Measurements from ENCODE around the gene FAM25A.

FAM25A gene

DNA sequence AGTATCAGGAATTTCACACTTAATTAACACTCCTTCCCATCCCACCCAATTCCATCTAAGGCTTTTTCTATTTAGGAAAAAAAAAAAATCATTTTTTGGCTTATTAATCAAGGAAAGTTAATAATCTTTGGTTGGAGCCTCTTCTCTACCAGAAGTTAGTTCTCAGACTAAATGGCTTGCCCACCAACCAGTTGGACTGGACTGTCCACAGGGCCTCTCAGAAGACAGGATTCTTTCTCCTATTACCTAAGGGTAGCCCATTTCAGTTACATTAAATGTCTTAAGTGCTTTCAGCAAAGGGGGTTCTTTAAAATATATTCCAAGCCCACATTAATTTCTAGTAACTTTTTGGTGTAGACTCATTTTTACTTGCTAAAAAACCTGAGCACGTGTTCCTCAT lies 39.3 kb downstream of the FAM25A start:
- DNase-seq: no peak

DNA sequence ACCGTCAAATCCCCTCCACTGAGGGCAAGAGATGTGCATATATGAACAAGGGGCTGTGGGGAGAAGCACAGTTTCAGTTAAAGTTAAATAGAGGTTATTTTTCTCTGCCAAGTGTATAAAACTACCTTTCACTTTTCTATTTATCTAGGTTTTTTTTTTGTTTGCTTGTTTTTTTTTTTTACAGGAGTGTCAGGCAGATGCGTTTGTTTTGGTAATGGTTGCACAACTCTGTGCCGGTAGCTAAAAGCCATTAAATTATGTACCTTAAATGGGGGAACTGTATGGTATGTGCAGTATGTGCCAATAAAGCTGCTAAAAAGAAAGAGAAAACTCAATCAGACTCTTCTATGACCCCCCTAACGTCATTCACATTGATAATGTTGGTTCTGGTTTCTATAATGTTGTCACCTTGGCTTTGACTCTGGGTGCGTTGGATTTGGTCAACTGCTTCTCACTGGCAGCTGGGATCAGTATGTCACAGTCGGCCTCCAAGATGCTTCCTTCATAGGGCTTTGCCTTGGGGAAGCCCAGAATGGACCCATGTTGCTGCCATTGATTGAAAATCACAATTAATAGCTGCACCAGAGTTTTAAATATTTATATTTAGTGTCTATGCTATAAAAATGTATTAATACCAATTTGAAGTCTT lies 40.3 kb downstream of the FAM25A start:
- DNase-seq: no peak

DNA sequence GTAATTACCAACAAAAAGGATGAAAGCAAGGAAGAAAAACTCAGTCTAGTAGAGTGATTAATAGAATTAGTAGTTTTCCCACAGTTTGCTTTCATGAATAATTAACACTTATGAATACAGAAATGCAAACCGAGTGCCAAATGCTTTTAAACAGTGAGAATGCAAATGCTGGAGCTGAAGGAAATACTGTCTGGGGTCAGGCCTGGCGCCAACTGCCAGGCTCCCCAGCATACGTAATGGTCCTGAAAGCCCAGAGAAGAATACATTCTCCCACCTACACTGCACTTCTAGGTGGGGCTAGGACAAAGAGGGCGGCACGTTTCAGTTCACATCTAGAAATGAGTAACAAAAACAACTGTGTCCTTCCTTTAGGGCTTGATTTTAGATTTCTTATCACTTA lies 44.6 kb downstream of the FAM25A start:
- DNase-seq: peak in 25 of 51 donors; percentile 5 to 70 (median 35)

DNA sequence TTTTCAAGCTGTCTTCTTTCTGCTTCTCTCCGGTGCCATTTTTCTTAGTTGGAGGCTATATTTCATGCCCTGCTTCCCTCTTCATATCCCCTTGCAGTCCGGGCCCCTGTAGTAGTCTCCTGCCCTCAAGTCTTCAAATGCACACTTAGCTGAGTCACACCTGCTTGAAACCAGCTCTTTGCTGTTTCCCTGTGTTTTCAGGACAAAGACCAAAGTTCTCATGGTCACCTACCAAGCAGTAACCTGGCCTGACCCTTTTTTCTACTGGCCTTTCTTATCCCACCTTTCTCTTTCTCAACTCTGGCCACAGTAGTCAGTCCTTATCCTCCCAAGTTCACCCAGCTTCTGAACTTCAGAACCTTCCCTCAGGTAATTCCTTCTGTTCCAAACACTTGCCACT lies 46.1 kb downstream of the FAM25A start:
- no peak for DNase-seq

DNA sequence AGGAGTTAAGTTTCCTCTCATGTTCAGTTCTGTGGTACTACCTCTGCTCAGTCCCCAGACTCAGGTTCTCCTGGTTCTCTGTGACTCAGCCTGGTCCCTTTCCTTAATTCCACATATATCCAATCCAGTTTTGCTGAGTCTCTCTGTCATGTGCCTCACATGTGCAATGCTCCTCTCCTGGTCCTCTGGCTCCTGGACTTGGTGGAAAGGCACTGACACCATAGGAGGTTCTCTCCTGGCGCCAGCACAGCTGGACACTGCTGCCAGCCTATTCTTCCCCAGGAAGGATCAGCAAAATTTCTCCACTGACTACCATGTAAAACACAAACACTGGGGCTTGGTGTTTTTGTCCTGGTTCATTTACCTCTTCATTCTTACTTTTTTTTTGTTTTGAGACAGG lies 46.8 kb downstream of the FAM25A start:
- DNase-seq: no peak

DNA sequence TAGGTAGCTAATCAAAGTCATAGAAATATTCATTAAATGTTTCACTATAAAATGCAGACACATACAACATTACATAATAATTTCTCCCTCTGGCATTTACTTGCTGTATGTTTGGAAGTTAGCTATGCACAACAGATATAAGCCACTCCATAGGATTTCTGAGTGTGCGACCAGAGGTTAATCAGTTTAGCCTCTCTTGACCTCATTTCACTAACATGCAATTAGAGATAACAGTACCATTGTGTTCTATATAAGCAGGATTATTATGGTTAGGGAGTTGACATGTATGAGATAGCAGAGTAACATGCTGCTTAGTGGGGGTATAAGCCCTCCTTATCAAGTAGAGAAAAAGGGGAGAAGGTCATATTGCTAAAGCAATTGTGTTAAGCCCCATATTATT lies 48.2 kb downstream of the FAM25A start:
- DNase-seq: no peak

DNA sequence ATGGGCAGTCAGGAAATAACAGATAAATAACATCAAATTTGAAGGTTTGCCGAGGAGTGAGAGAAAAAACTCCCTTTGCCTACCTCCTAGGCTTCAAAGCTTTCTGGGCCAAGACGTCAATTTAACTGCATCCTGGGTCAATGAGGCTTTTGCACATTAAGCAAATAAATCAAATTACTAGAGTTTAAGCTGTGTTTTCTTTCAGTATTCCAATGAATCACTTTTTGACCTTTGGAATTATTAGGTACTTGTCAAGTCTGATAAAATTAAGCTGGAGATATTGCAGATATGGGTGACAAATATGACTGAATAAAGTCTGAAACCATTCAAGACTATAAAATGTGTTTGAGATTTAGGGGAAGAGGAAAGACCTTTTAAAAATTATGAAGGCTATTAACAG lies 52.4 kb downstream of the FAM25A start:
- DNase-seq: no peak
